Measurements from ENCODE around the gene CACNB3.
"Not testable (repeated sequence)": the region's sequence is repeated elsewhere in the genome, so short reads cannot be mapped to it uniquely, and the experiment has no call there.

CACNB3 gene

DNA sequence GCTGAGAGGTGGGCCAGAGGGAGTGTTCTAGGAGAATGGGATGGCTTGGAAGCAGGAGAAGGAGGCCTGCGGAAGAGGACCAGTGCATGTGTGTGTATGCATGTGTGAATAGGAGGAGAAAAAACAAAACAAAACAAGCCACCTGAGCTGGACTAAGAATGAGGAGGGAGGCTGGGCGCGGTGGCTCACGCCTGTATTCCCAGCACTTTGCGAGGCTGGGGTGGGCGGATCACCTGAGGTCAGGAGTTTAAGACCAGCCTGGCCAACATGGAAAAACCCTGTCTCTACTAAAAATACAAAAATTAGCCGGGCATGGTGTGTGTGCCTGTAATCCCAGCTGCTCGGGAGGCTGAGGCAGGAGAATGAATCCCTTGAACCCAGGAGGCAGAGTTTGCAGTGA lies 55.2 kb downstream of the CACNB3 start:
- H3K27ac ChIP-seq, H3K4me3 ChIP-seq: not testable (repeated sequence)

- H3K4me3 ChIP-seq, result no peak overlapping the region
- no peak overlapping the region for H3K27ac ChIP-seq
These were observed 57.7 kb downstream of the CACNB3 start for GRCh38 chr12:48875944-48876515.

Data from skin epidermis (tissue), 12 donors.